Right lobe of liver (tissue), 6 donors: Measurements from ENCODE around the gene MYH9. TPM values are rescaled to one million over a fixed set of nuclear protein-coding genes. Genes with fewer than 3 reads are reported as not detected.

Experiments
- ATAC-seq, 4 donors: fragments of 200-7000 bp; cut with Tn5 transposase; one replicate each; pipeline ENCODE4 v1.9.1; 2020; ENCODE audit warnings: mild to moderate bottlenecking in 4 of 4, moderate library complexity in 4 of 4
- DNase-seq, 3 donors: peaks; one replicate each; pipeline ENCODE4 v3.0.0-alpha.2; 2020
- H3K27ac ChIP-seq, 3 donors: fragments of 200-600 bp; one replicate each; pipeline ENCODE4 v1.8.0; 2022
- H3K27me3 ChIP-seq, 2 donors: fragments of 200-600 bp; one replicate each; pipeline ENCODE4 v1.8.0; 2022
- H3K36me3 ChIP-seq, 4 donors: fragments of 200-600 bp; sonication (generic) in 1 of 4; one replicate each; pipeline versions ENCODE4 v1.5.1 to v1.8.0; 2017 to 2022; ENCODE audit warnings: control low read depth in 1 of 4
- H3K4me1 ChIP-seq, 4 donors: fragments of 200-600 bp; sonication (generic) in 1 of 4; one replicate each; pipeline versions ENCODE4 v1.5.1 to v1.8.0; 2017 to 2022; ENCODE audit warnings: control low read depth in 1 of 4
- H3K4me3 ChIP-seq, 3 donors: fragments of 200-600 bp; one replicate each; pipeline ENCODE4 v1.8.0; 2022
- H3K9me3 ChIP-seq, 4 donors: fragments of 200-600 bp; sonication (generic) in 1 of 4; one replicate each; pipeline versions ENCODE4 v1.5.1 to v1.8.0; 2017 to 2022; ENCODE audit warnings: control low read depth in 1 of 4
- POLR2A ChIP-seq: fragments of 450-650 bp; IDR thresholded peaks from one replicate; pipeline ENCODE4 v1.6.1; 2017; ENCODE audit warnings: antibody characterized with exemption, mild to moderate bottlenecking
- WGBS: methylation state at CpG from one replicate; pipeline ENCODE4 v1.1.6; 2018; ENCODE audit warnings: low coverage, low lambda C conversion rate; ENCODE audit not compliant: insufficient coverage; ENCODE audit errors: missing lambda C conversion rate; 5-methylcytosine and 5-hydroxymethylcytosine counted together
- intact Hi-C, 2 donors: fragments of 100-400 bp; cut with DNase I; formaldehyde crosslinking; loops; one replicate each; pipeline versions ENCODE4 v1.11.2 to v1.14.1; 2022
- total RNA-seq, 6 experiments: library from RNA; depleted of rRNA in 2 of 6; stranded (reverse); fragments of >200 nt in 2 of 6; fragmentation: NEBNext Ultra II Directional in 3 of 6; extraction: Animal tissue kit (Norgen Biotek cat#: 25700) in 3 of 6; gene quantifications; one replicate each; pipeline versions ENCODE4 v1.1.0 to v1.2.4, GENCODE V29; 2016 to 2023
- TF ChIP-seq, protein P1 (sequence below), 4 donors: fragments of 200-600 bp in 3 of 4; fragments of 450-650 bp in 1 of 4; IDR thresholded peaks; one replicate each; pipeline versions ENCODE4 v1.5.1 to v1.8.0; 2016 to 2022; ENCODE audit warnings: antibody characterized with exemption in 4 of 4, mild to moderate bottlenecking in 2 of 4
- donor health status: DM: no; HTN: yes; CAD: no.
- donor health status: DM: no; HTN: no; CAD: no.
- donor health status: DM: no; HTN: no; CAD: no.
- donor health status: DM: no; HTN: yes; CAD: no.
- donor health status: DM: no; HTN: yes; CAD: no.

Gene MYH9
- total RNA-seq, 6 experiments from 2014 or later: 168 to 435 (median 222) TPM

DNA sequence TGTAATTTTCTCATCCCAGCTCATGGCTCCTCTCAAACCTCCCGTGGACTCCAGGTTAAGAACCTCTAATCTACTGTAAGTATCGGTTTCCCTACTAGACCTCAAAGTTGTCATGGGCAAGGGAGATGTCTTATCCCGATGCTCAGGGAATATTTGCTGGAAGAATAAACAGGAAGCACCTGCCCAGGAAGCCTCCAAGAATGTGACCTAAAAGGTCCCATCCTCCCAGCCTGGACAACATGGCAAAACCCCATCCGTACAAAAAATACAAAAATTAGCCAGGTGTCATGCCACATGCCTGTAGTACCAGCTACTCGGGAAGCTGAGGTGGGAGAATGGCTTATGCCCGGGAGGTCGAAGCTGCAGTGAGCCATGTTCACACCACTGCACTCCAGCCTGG lies 72.4 kb downstream of the MYH9 start:
- DNase-seq (no peak), ATAC-seq (no peak)
- no peaks in the 10 kb centered on the region for H3K27me3 ChIP-seq
- TF ChIP-seq POLR2A: no peak
- TF ChIP-seq, protein P1, sequence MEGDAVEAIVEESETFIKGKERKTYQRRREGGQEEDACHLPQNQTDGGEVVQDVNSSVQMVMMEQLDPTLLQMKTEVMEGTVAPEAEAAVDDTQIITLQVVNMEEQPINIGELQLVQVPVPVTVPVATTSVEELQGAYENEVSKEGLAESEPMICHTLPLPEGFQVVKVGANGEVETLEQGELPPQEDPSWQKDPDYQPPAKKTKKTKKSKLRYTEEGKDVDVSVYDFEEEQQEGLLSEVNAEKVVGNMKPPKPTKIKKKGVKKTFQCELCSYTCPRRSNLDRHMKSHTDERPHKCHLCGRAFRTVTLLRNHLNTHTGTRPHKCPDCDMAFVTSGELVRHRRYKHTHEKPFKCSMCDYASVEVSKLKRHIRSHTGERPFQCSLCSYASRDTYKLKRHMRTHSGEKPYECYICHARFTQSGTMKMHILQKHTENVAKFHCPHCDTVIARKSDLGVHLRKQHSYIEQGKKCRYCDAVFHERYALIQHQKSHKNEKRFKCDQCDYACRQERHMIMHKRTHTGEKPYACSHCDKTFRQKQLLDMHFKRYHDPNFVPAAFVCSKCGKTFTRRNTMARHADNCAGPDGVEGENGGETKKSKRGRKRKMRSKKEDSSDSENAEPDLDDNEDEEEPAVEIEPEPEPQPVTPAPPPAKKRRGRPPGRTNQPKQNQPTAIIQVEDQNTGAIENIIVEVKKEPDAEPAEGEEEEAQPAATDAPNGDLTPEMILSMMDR (IDR thresholded peaks at IDR 0.05): no peak
- WGBS: 70% methylated on average over 7 of the region's 7 CpGs
- H3K27ac ChIP-seq: no peak overlapping the region
- H3K4me3 ChIP-seq: no peak overlapping the region
- H3K4me1 ChIP-seq: no peaks in the 10 kb centered on the region
- intact Hi-C loops: no loop called here
- no peaks in the 10 kb centered on the region for H3K9me3 ChIP-seq
- peaks cover 34 to 95% (median 63%) of the 10 kb centered on the region in 4 donors for H3K36me3 ChIP-seq

DNA sequence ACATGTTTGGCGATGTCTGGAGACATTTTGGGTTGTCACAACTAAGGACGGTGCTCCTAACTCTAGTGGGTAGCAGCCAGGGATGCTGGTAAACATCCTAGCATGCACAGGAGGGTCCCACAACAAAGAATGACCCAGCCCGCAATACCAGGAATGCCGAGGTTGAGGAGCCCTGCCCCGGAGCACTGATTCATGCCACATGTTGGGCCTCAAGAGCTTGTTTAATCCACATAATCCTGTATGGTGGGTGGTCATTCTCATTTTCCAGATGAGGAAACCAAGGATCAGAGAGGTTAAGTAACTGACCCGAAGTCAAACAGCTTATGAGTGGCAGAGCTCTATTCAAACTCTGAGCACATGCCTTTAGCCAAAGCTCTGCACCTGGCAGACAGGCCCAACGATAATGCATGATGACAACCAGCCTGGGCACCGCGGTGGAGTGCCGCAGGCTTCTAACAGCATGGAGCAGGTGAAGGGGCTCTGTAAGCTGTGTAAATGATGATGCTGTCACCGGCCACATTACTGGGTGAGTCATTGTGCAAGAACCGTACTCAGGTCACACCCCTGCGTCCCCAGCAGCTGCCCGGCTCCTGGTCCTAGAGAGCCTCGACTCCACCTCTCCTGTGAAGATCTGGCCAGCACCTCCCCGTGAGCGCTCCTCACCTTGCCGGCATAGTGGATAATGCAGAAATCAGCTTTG lies 76.2 kb downstream of the MYH9 start:
- 80% methylated on average over 1 of the region's 18 CpGs for WGBS
- H3K4me3 ChIP-seq: no peak overlapping the region
- DNase-seq (peak in 1 of 3 donors; percentile 18), ATAC-seq (peak in 1 of 4 donors; percentile 18)
- intact Hi-C loops: no loop called here
- peaks cover 0 to 9% (median 0%) of the 10 kb centered on the region in 4 donors for H3K4me1 ChIP-seq
- H3K27ac ChIP-seq: no peak overlapping the region
- H3K9me3 ChIP-seq: no peaks in the 10 kb centered on the region
- no peak for TF ChIP-seq POLR2A
- TF ChIP-seq, protein P1 (IDR thresholded peaks at IDR 0.05): no peak
- H3K27me3 ChIP-seq: no peaks in the 10 kb centered on the region
- H3K36me3 ChIP-seq: peaks cover 40 to 94% (median 62%) of the 10 kb centered on the region in 4 donors

DNA sequence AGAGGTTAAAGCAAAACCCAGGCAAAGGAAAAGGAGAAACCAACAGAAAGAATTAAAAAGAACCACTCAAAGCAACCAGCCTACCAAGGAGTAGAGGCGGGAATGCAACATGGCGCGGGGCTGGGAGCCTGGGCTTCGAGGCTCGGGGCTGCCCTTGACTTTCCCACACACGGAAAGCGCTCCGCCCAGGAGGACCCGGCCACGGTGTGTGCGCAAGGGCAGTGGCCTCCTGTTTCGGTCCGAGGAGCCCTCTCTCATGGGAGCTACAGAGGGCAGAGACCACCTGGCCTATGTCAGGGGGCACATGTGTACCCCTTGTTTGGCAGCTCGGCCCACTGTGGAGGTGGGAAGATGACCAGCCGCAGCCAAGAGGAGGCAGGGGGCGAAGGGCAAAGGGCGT lies 78.9 kb downstream of the MYH9 start:
- H3K27ac ChIP-seq: peak overlapping the region in 1 of 3 donors; percentile 42
- no peaks in the 10 kb centered on the region for H3K27me3 ChIP-seq
- 60% methylated on average over 3 of the region's 17 CpGs for WGBS
- H3K4me3 ChIP-seq: no peak overlapping the region
- no peak for TF ChIP-seq POLR2A
- TF ChIP-seq, protein P1 (IDR thresholded peaks at IDR 0.05): no peak
- peaks cover 0 to 11% (median 0%) of the 10 kb centered on the region in 4 donors for H3K4me1 ChIP-seq
- no peak for ATAC-seq
- DNase-seq: peak in 1 of 3 donors; percentile 16
- H3K36me3 ChIP-seq: peaks cover 29 to 96% (median 69%) of the 10 kb centered on the region in 4 donors
- no peaks in the 10 kb centered on the region for H3K9me3 ChIP-seq
- intact Hi-C loops: no loop called here

DNA sequence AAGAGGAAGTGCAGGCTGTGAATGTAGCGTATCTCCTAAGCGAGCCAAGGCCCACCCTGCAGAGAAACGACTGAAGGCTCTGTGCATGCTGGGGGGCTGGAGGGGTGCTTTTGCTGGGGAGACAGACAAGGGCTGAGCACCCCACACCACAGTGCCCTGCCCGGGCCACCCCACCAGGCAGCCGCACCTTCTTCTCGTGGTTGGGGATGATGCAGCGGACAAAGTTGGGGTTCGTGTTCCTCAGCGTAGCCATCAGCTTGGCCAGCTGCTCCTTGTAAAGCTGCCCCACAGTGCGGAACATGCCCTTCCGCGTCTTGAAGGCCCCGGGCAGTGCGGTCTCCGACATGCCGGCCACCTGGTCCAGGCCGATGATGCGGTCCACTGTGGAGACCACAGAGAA lies 81.5 kb downstream of the MYH9 start:
- Histone ChIP-seq H3K4me3 (no peak overlapping the region), H3K36me3 (peaks cover 36 to 96% (median 68%) of the 10 kb centered on the region in 4 donors), H3K27me3 (no peaks in the 10 kb centered on the region), H3K4me1 (peaks cover 0 to 15% (median 0%) of the 10 kb centered on the region in 4 donors), H3K9me3 (no peaks in the 10 kb centered on the region), H3K27ac (no peak overlapping the region)
- WGBS: 67% methylated on average over 3 of the region's 18 CpGs
- intact Hi-C loops: no loop called here
- no peak for DNase-seq
- no peak for ATAC-seq
- TF ChIP-seq, protein P1 (IDR thresholded peaks at IDR 0.05): no peak
- TF ChIP-seq POLR2A: no peak
